CD4-positive, alpha-beta T cell (primary cell): ENCODE data around the gene UQCRHL. TPM values are rescaled to one million over a fixed set of nuclear protein-coding genes. Genes with fewer than 3 reads are reported as not detected.
A peak's percentile ranks its signal among the peaks of the same experiment; 100 is the strongest.
"Not testable (repeated sequence)": the region's sequence is repeated elsewhere in the genome, so short reads cannot be mapped to it uniquely, and the experiment has no call there.

Source experiments
- ATAC-seq: fragments of 200-7000 bp; cut with Tn5 transposase; one replicate; pipeline ENCODE4 v1.10.0; 2022; ENCODE audit warnings: mild to moderate bottlenecking; ENCODE audit not compliant: poor library complexity
- CTCF ChIA-PET: fragments of 350-600 bp; sonication (Branson Sonifier 250); formaldehyde crosslinking; loops from one replicate; lab custom pipeline; 2021; ENCODE audit warnings: antibody characterized with exemption, inconsistent platforms; lab: Charles Lee
- POLR2A ChIA-PET: fragments of 350-600 bp; sonication (Branson Sonifier 250); formaldehyde crosslinking; loops from one replicate; lab custom pipeline; 2021; ENCODE audit warnings: antibody characterized with exemption, inconsistent platforms; lab: Charles Lee
- DNase-seq, 14 experiments: peaks; one replicate each; pipeline ENCODE4 v3.0.0-alpha.2; 2013 to 2020; ENCODE audit warnings: mixed read lengths in 2 of 14
- H3K27ac ChIP-seq, 2 donors: one replicate each; pipeline versions ENCODE4 v1.5.1 to v1.7.0; 2013; ENCODE audit warnings: low read length in 2 of 2, low read depth in 1 of 2, mild to moderate bottlenecking in 1 of 2
- H3K27me3 ChIP-seq, 2 experiments: 1 replicate in 1 of 2; 2 replicates in 1 of 2; pipeline versions ENCODE4 v1.6.1 to v1.7.0; 2013; ENCODE audit warnings: low read length in 2 of 2, control low read depth in 1 of 2, mild to moderate bottlenecking in 1 of 2, moderate library complexity in 1 of 2; ENCODE audit not compliant: insufficient read depth in 2 of 2, control insufficient read depth in 1 of 2
- H3K36me3 ChIP-seq: one replicate; pipeline ENCODE4 v1.6.1; 2013; ENCODE audit warnings: low read length, control low read depth; ENCODE audit not compliant: insufficient read depth
- H3K4me1 ChIP-seq: one replicate; pipeline ENCODE4 v1.6.1; 2013; ENCODE audit warnings: low read length, control low read depth; ENCODE audit not compliant: insufficient read depth
- H3K4me3 ChIP-seq: one replicate; pipeline ENCODE4 v1.5.1; 2013; ENCODE audit warnings: mild to moderate bottlenecking, low read length, moderate library complexity
- H3K9me3 ChIP-seq, 2 experiments: 1 replicate in 1 of 2; 2 replicates in 1 of 2; pipeline versions ENCODE4 v1.6.1 to v1.7.0; 2013; ENCODE audit warnings: low read length in 2 of 2, mild to moderate bottlenecking in 2 of 2, control low read depth in 1 of 2, moderate library complexity in 1 of 2; ENCODE audit not compliant: control insufficient read depth in 1 of 2, insufficient read depth in 1 of 2
- H3K27ac Mint-ChIP-seq: one replicate; pipeline ENCODE4 v1.8.0; 2020; ENCODE audit warnings: mixed read lengths
- H3K27me3 Mint-ChIP-seq: one replicate; pipeline ENCODE4 v1.8.0; 2021; ENCODE audit warnings: mixed read lengths
- H3K36me3 Mint-ChIP-seq: one replicate; pipeline ENCODE4 v1.8.0; 2021; ENCODE audit warnings: low read depth, mixed read lengths
- H3K4me1 Mint-ChIP-seq: one replicate; pipeline ENCODE4 v1.8.0; 2021; ENCODE audit warnings: low read depth, mixed read lengths
- H3K4me3 Mint-ChIP-seq: one replicate; pipeline ENCODE4 v1.8.0; 2020; ENCODE audit warnings: mild to moderate bottlenecking, mixed read lengths
- H3K9me3 Mint-ChIP-seq: one replicate; pipeline ENCODE4 v1.8.0; 2020; ENCODE audit warnings: mixed read lengths
- CTCF ChIP-seq: fragments of 200-600 bp; IDR thresholded peaks from one replicate; pipeline ENCODE4 v1.8.0; 2022; ENCODE audit warnings: antibody characterized with exemption, mild to moderate bottlenecking
- intact Hi-C, 2 experiments: fragments of 100-400 bp; cut with DNase I in 1 of 2; cut with micrococcal nuclease in 1 of 2; formaldehyde crosslinking; loops; one replicate each; pipeline versions ENCODE4 v1.15.1 to v1.9.0; 2023 to 2025; cut with DNase I, micrococcal nuclease
- polyA plus RNA-seq, 2 donors: library from polyadenylated mRNA; unstranded; fragments of 120-200 nt; gene quantifications; one replicate each; pipeline ENCODE4 v1.2.1, GENCODE V29; 2013
- total RNA-seq, 174 experiments: library from RNA in 2 of 174; stranded (reverse) in 2 of 174; gene quantifications; one replicate each; pipeline ENCODE4 v1.2.3 and lab custom pipeline; 2021 to 2026

UQCRHL gene
- total RNA-seq (under 1 TPM; 0.25 to 0.69 TPM), total RNA-seq (lab: John Stamatoyannopoulos, UW) (2.0 to 12.3 (median 4.1) reads per million in 172 experiments)
- polyA plus RNA-seq (2013, experiment 1 of 2) = 2.9 TPM
- 3.0 TPM for polyA plus RNA-seq (2013, experiment 2 of 2)

- intact Hi-C loops, POLR2A ChIA-PET: not testable (repeated sequence)
Observed at GRCh38 chr1:15807549-15807948, at the start of gene UQCRHL. UQCRHL (minus strand) TSS chr1:15807649; CDS start chr1:15807649, 0 bp downstream.

GRCh38 chr1:15856888-15857287 lies 49.4 kb upstream of the UQCRHL start:
- H3K4me1 Mint-ChIP-seq = peaks cover 38% of the 10 kb centered on the region
- H3K36me3 Mint-ChIP-seq = no peaks in the 10 kb centered on the region
- POLR2A ChIA-PET = interaction anchor here (2.6 kb wide), 1 partner anchor 9 kb away, joined by 9 read pairs; the partner anchor contains the start of gene SPEN
- no peak overlapping the region for H3K27ac Mint-ChIP-seq
- no peaks in the 10 kb centered on the region for H3K9me3 Mint-ChIP-seq
- no peaks in the 10 kb centered on the region for H3K27me3 Mint-ChIP-seq
- DNase-seq (no peak), ATAC-seq (no peak)
- no peaks in the 10 kb centered on the region for H3K9me3 ChIP-seq
- intact Hi-C loops = loop anchor here in 1 of 2 experiments (10.0 kb wide), 1 partner anchor 48 kb away; no protein-coding TSS in a partner anchor
- no peak overlapping the region for H3K4me3 ChIP-seq
- H3K4me1 ChIP-seq = peaks cover 27% of the 10 kb centered on the region
- no peaks in the 10 kb centered on the region for H3K27me3 ChIP-seq
- H3K36me3 ChIP-seq = no peaks in the 10 kb centered on the region
- CTCF ChIA-PET = no interaction called here
- H3K27ac ChIP-seq = no peak overlapping the region
- no peak for TF ChIP-seq CTCF
- no peak overlapping the region for H3K4me3 Mint-ChIP-seq

More at GRCh38 chr1:15807549-15807948, at the start of gene UQCRHL:
- H3K27ac Mint-ChIP-seq, H3K36me3 Mint-ChIP-seq, H3K27me3 ChIP-seq, DNase-seq, H3K9me3 ChIP-seq, ATAC-seq, H3K36me3 ChIP-seq, H3K27me3 Mint-ChIP-seq, H3K4me3 ChIP-seq, H3K27ac ChIP-seq, CTCF ChIA-PET, H3K4me3 Mint-ChIP-seq, H3K4me1 Mint-ChIP-seq, H3K9me3 Mint-ChIP-seq, H3K4me1 ChIP-seq: not testable (repeated sequence)

- Histone ChIP-seq H3K36me3 (no peaks in the 10 kb centered on the region), H3K4me3 (no peak overlapping the region), H3K9me3 (no peaks in the 10 kb centered on the region), H3K27me3 (no peaks in the 10 kb centered on the region), H3K4me1 (peaks cover 33% of the 10 kb centered on the region), H3K27ac (no peak overlapping the region)
- no peak for DNase-seq
- peaks cover 17% of the 10 kb centered on the region for H3K36me3 Mint-ChIP-seq
- H3K27ac Mint-ChIP-seq = no peak overlapping the region
- no peak for TF ChIP-seq CTCF
- H3K9me3 Mint-ChIP-seq = no peaks in the 10 kb centered on the region
- ATAC-seq = no peak
- POLR2A ChIA-PET = no interaction called here
- H3K27me3 Mint-ChIP-seq = no peaks in the 10 kb centered on the region
- peaks cover 56% of the 10 kb centered on the region for H3K4me1 Mint-ChIP-seq
- intact Hi-C loops = loop anchor here in 1 of 2 experiments (5.0 to 10.0 kb wide), 3 partner anchors 36 to 124 kb away; partner anchors contain the start of gene ZBTB17
- peak overlapping the region; percentile 48 for H3K4me3 Mint-ChIP-seq
- CTCF ChIA-PET = no interaction called here
Observed at GRCh38 chr1:15852828-15853302, 45.4 kb upstream of the UQCRHL start.
